T-cell (primary cell): ENCODE measurements around the gene TM9SF2. TPM values are rescaled to one million over a fixed set of nuclear protein-coding genes. Genes with fewer than 3 reads are reported as not detected.

Experiments used
- ATAC-seq, 4 experiments: fragments of 200-7000 bp in 3 of 4; fragments of 150-1000 bp in 1 of 4; cut with Tn5 transposase; replicated peaks in 1 of 4; 1 replicate in 3 of 4; 2 replicates in 1 of 4; pipeline ENCODE4 v1.10.0; 2021; ENCODE audit warnings: moderate library complexity in 3 of 4, mild to moderate bottlenecking in 2 of 4, moderate number of reproducible peaks in 1 of 4
- CTCF ChIA-PET, 2 donors: fragments of 300-600 bp; sonication (Branson Sonifier 250); formaldehyde crosslinking; loops; one replicate each; lab custom pipeline; 2022; ENCODE audit warnings: antibody characterized with exemption in 2 of 2; lab: Charles Lee
- POLR2A ChIA-PET, 2 donors: fragments of 300-600 bp; sonication (Branson Sonifier 250); formaldehyde crosslinking; loops; one replicate each; lab custom pipeline; 2022; ENCODE audit warnings: antibody characterized with exemption in 2 of 2; lab: Charles Lee
- DNase-seq, 35 experiments: peaks; one replicate each; pipeline versions ENCODE4 v3.0.0 to v3.0.0-alpha.2; 2013 to 2023
- H3K27ac ChIP-seq: one replicate; pipeline ENCODE4 v1.5.1; 2013; ENCODE audit warnings: low read length
- H3K27me3 ChIP-seq, 2 experiments: replicated peaks in 1 of 2; 1 replicate in 1 of 2; 2 replicates in 1 of 2; pipeline versions ENCODE4 v1.6.1 to v1.7.0; 2013; ENCODE audit warnings: low read length in 1 of 2, mixed read lengths in 1 of 2; ENCODE audit not compliant: control insufficient read depth in 2 of 2, insufficient read depth in 2 of 2; ENCODE audit errors: extremely low read depth in 1 of 2
- H3K36me3 ChIP-seq, 2 donors: 1 replicate in 1 of 2; 2 replicates in 1 of 2; pipeline versions ENCODE4 v1.6.1 to v1.7.0; 2013; ENCODE audit warnings: low read length in 1 of 2; ENCODE audit not compliant: control insufficient read depth in 2 of 2, insufficient read depth in 1 of 2; ENCODE audit errors: extremely low read depth in 1 of 2
- H3K4me1 ChIP-seq, 2 experiments: 1 replicate in 1 of 2; 2 replicates in 1 of 2; pipeline versions ENCODE4 v1.6.1 to v1.7.0; 2013; ENCODE audit warnings: low read length in 2 of 2, mixed read lengths in 1 of 2; ENCODE audit not compliant: insufficient read depth in 2 of 2, control insufficient read depth in 1 of 2; ENCODE audit errors: extremely low read depth in 1 of 2
- H3K4me3 ChIP-seq, 2 donors: 1 replicate in 1 of 2; 2 replicates in 1 of 2; pipeline versions ENCODE4 v1.5.1 to v1.7.0; 2013; ENCODE audit warnings: mild to moderate bottlenecking in 2 of 2, low read length in 1 of 2, moderate library complexity in 1 of 2; ENCODE audit not compliant: control insufficient read depth in 1 of 2; ENCODE audit errors: extremely low read depth in 1 of 2
- H3K9me3 ChIP-seq: 2 replicates; pipeline ENCODE4 v1.7.0; 2013
- H3K27ac Mint-ChIP-seq, 2 donors: one replicate each; pipeline ENCODE4 v1.8.0; 2020 to 2021; ENCODE audit warnings: mild to moderate bottlenecking in 2 of 2, mixed read lengths in 2 of 2
- H3K27me3 Mint-ChIP-seq, 2 donors: one replicate each; pipeline ENCODE4 v1.8.0; 2021 to 2022; ENCODE audit warnings: mixed read lengths in 2 of 2
- H3K36me3 Mint-ChIP-seq: one replicate; pipeline ENCODE4 v1.8.0; 2021; ENCODE audit warnings: mixed read lengths
- H3K4me1 Mint-ChIP-seq, 3 donors: one replicate each; pipeline ENCODE4 v1.8.0; 2020 to 2022; ENCODE audit warnings: mixed read lengths in 3 of 3, mild to moderate bottlenecking in 1 of 3
- H3K4me3 Mint-ChIP-seq, 3 donors: one replicate each; pipeline ENCODE4 v1.8.0; 2020 to 2022; ENCODE audit warnings: mild to moderate bottlenecking in 3 of 3, mixed read lengths in 3 of 3, moderate library complexity in 3 of 3
- H3K9me3 Mint-ChIP-seq, 3 donors: one replicate each; pipeline ENCODE4 v1.8.0; 2020 to 2022; ENCODE audit warnings: mixed read lengths in 3 of 3
- WGBS: methylation state at CpG from one replicate; pipeline ENCODE4 v1.1.5; 2013; ENCODE audit warnings: missing lambda C conversion rate; ENCODE audit not compliant: insufficient coverage; 5-methylcytosine and 5-hydroxymethylcytosine counted together
- total RNA-seq, 35 experiments: library from RNA in 6 of 35; stranded (reverse) in 6 of 35; fragments of 120-200 nt in 1 of 35; gene quantifications; one replicate each; pipeline versions ENCODE4 v1.2.1 to v1.2.4 and lab custom pipeline; 2013 to 2026

TM9SF2 gene
- total RNA-seq, 5 donors from 2014 or later (not counting 1 experiment from before 2014, with no cell fraction given): 43.2 to 54.0 (median 48.8) TPM

GRCh38 chr13:99577934-99578917, 77.0 kb downstream of the TM9SF2 start:
- Mint-ChIP-seq H3K27me3 (no peaks in the 10 kb centered on the region), H3K4me1 (peaks cover 3 to 12% (median 6%) of the 10 kb centered on the region in 3 donors), H3K9me3 (no peaks in the 10 kb centered on the region), H3K27ac (peak overlapping the region in 1 of 2 donors; percentile 22), H3K4me3 (no peak overlapping the region), H3K36me3 (no peaks in the 10 kb centered on the region)
- Histone ChIP-seq H3K4me1 (no peaks in the 10 kb centered on the region), H3K36me3 (no peaks in the 10 kb centered on the region), H3K4me3 (no peak overlapping the region), H3K27me3 (peaks cover 0 to 5% of the 10 kb centered on the region in 2 experiments), H3K9me3 (no peaks in the 10 kb centered on the region), H3K27ac (no peak overlapping the region)
- ChIA-PET POLR2A (no interaction called here), CTCF (interaction anchor here (0.5 to 1.4 kb wide), 4 partner anchors 28 to 337 kb away, joined by 3 to 5 read pairs (median 3); partner anchors contain the start of gene CLYBL (in 1 of the 2))
- ATAC-seq (no peak), DNase-seq (peak in 1 of 35 experiments; percentile 22)
- WGBS: 88% methylated on average over 4 of the region's 10 CpGs

GRCh38 chr13:99580500-99581268, 79.4 kb downstream of the TM9SF2 start:
- DNase-seq (no peak), ATAC-seq (no peak)
- Histone ChIP-seq H3K27ac (no peak overlapping the region), H3K4me3 (no peak overlapping the region), H3K36me3 (no peaks in the 10 kb centered on the region), H3K9me3 (no peaks in the 10 kb centered on the region), H3K4me1 (no peaks in the 10 kb centered on the region), H3K27me3 (peaks cover 0 to 3% of the 10 kb centered on the region in 2 experiments)
- peaks cover 0 to 10% (median 3%) of the 10 kb centered on the region in 3 donors for H3K4me1 Mint-ChIP-seq
- no peak overlapping the region for H3K4me3 Mint-ChIP-seq
- no peaks in the 10 kb centered on the region for H3K27me3 Mint-ChIP-seq
- POLR2A ChIA-PET: interaction anchor here (0.5 to 0.6 kb wide), 2 partner anchors 25 to 268 kb away, joined by 3 read pairs; no protein-coding TSS in a partner anchor
- H3K36me3 Mint-ChIP-seq: no peaks in the 10 kb centered on the region
- no CpG with 5 or more reads among the region's 7 CpGs for WGBS
- H3K9me3 Mint-ChIP-seq: no peaks in the 10 kb centered on the region
- CTCF ChIA-PET: interaction anchor here in 1 of 2 donors (1.0 to 1.8 kb wide), 2 partner anchors 655 to 934 kb away, joined by 4 to 6 read pairs; no protein-coding TSS in a partner anchor
- no peak overlapping the region for H3K27ac Mint-ChIP-seq

- ChIA-PET POLR2A (no interaction called here), CTCF (no interaction called here)
- Mint-ChIP-seq H3K36me3 (no peaks in the 10 kb centered on the region), H3K27ac (no peak overlapping the region), H3K9me3 (no peaks in the 10 kb centered on the region), H3K4me3 (no peak overlapping the region), H3K4me1 (peaks cover 0 to 10% (median 3%) of the 10 kb centered on the region in 3 donors), H3K27me3 (no peaks in the 10 kb centered on the region)
- no peaks in the 10 kb centered on the region for H3K36me3 ChIP-seq
- ATAC-seq: no peak
- no peak for DNase-seq
- H3K9me3 ChIP-seq: no peaks in the 10 kb centered on the region
- no peak overlapping the region for H3K27ac ChIP-seq
- H3K27me3 ChIP-seq: peaks cover 0 to 2% of the 10 kb centered on the region in 2 experiments
- H3K4me1 ChIP-seq: no peaks in the 10 kb centered on the region
- 84% methylated on average over 2 of the region's 3 CpGs for WGBS
- no peak overlapping the region for H3K4me3 ChIP-seq
These were observed 81.2 kb downstream of the TM9SF2 start for GRCh38 chr13:99582511-99582910.

- peaks cover 0 to 5% of the 10 kb centered on the region in 2 experiments for H3K4me1 ChIP-seq
- no peaks in the 10 kb centered on the region for H3K9me3 Mint-ChIP-seq
- H3K27ac ChIP-seq: no peak overlapping the region
- no peaks in the 10 kb centered on the region for H3K36me3 ChIP-seq
- H3K27ac Mint-ChIP-seq: no peak overlapping the region
- H3K27me3 Mint-ChIP-seq: peaks cover 0 to 2% of the 10 kb centered on the region in 2 donors
- H3K4me1 Mint-ChIP-seq: peaks cover 2 to 8% (median 3%) of the 10 kb centered on the region in 3 donors
- H3K4me3 ChIP-seq: no peak overlapping the region
- no peak overlapping the region for H3K4me3 Mint-ChIP-seq
- ATAC-seq (no peak), DNase-seq (no peak)
- H3K36me3 Mint-ChIP-seq: no peaks in the 10 kb centered on the region
- H3K9me3 ChIP-seq: no peaks in the 10 kb centered on the region
- POLR2A ChIA-PET: no interaction called here
- no CpG with 5 or more reads among the region's 3 CpGs for WGBS
- CTCF ChIA-PET: no interaction called here
- peaks cover 0 to 2% of the 10 kb centered on the region in 2 experiments for H3K27me3 ChIP-seq
These were observed 84.3 kb downstream of the TM9SF2 start for GRCh38 chr13:99585609-99586008.

GRCh38 chr13:99587021-99587420, 85.7 kb downstream of the TM9SF2 start:
- CTCF ChIA-PET: no interaction called here

More at GRCh38 chr13:99587021-99587420, 85.7 kb downstream of the TM9SF2 start:
- no peak overlapping the region for H3K4me3 ChIP-seq
- DNase-seq: no peak
- 92% methylated on average over 6 of the region's 8 CpGs for WGBS
- H3K36me3 ChIP-seq: no peaks in the 10 kb centered on the region
- no peaks in the 10 kb centered on the region for H3K9me3 ChIP-seq
- H3K36me3 Mint-ChIP-seq: no peaks in the 10 kb centered on the region
- peaks cover 6 to 13% (median 7%) of the 10 kb centered on the region in 3 donors for H3K4me1 Mint-ChIP-seq
- POLR2A ChIA-PET: no interaction called here
- no peak overlapping the region for H3K4me3 Mint-ChIP-seq
- H3K27ac ChIP-seq: no peak overlapping the region
- ATAC-seq: no peak
- peaks cover 0 to 15% of the 10 kb centered on the region in 2 experiments for H3K4me1 ChIP-seq
- no peaks in the 10 kb centered on the region for H3K9me3 Mint-ChIP-seq
- H3K27me3 ChIP-seq: peaks cover 0 to 2% of the 10 kb centered on the region in 2 experiments
- H3K27ac Mint-ChIP-seq: no peak overlapping the region
- peaks cover 0 to 2% of the 10 kb centered on the region in 2 donors for H3K27me3 Mint-ChIP-seq
